ENCODE data around the gene ZFP28.

ZFP28 gene

GRCh38 chr19:56538254-56538760 lies 441 bp upstream of the ZFP28 start (continued):
- no peak for TF ChIP-seq HOXD13 (CRISPR knock-in tag; IDR thresholded peaks at IDR 0.05; ENCODE audit: borderline replicate concordance)
- TF ChIP-seq ZBTB48 (tag by site-specific recombination; IDR thresholded peaks at IDR 0.05): no peak
- TF ChIP-seq ZNF610 (tag by site-specific recombination; IDR thresholded peaks at IDR 0.05; ENCODE audit: borderline replicate concordance): peak; percentile 83; the same call in 1 of the 2 replicates
- TF ChIP-seq ZNF112 (tag by site-specific recombination; IDR thresholded peaks at IDR 0.05): no peak
- TF ChIP-seq, protein P1, sequence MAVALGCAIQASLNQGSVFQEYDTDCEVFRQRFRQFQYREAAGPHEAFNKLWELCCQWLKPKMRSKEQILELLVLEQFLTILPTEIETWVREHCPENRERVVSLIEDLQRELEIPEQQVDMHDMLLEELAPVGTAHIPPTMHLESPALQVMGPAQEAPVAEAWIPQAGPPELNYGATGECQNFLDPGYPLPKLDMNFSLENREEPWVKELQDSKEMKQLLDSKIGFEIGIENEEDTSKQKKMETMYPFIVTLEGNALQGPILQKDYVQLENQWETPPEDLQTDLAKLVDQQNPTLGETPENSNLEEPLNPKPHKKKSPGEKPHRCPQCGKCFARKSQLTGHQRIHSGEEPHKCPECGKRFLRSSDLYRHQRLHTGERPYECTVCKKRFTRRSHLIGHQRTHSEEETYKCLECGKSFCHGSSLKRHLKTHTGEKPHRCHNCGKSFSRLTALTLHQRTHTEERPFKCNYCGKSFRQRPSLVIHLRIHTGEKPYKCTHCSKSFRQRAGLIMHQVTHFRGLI (tag by site-specific recombination; IDR thresholded peaks at IDR 0.05): no peak
- TF ChIP-seq ZFP3 (tag by site-specific recombination; IDR thresholded peaks at IDR 0.05; ENCODE audit: low read depth): no peak
- no peak for TF ChIP-seq IKZF3 (tag by site-specific recombination; IDR thresholded peaks at IDR 0.05)
- TF ChIP-seq ZNF426 (tag by site-specific recombination; IDR thresholded peaks at IDR 0.05): no peak
- TF ChIP-seq ZNF626 (tag by site-specific recombination; IDR thresholded peaks at IDR 0.05): no peak
- no peak for TF ChIP-seq ZBTB6 (tag by site-specific recombination; IDR thresholded peaks at IDR 0.05)
- TF ChIP-seq ZBTB20 (tag by site-specific recombination; IDR thresholded peaks at IDR 0.05): peak; percentile 16; the same call in 1 of the 2 replicates
- TF ChIP-seq, protein P2, sequence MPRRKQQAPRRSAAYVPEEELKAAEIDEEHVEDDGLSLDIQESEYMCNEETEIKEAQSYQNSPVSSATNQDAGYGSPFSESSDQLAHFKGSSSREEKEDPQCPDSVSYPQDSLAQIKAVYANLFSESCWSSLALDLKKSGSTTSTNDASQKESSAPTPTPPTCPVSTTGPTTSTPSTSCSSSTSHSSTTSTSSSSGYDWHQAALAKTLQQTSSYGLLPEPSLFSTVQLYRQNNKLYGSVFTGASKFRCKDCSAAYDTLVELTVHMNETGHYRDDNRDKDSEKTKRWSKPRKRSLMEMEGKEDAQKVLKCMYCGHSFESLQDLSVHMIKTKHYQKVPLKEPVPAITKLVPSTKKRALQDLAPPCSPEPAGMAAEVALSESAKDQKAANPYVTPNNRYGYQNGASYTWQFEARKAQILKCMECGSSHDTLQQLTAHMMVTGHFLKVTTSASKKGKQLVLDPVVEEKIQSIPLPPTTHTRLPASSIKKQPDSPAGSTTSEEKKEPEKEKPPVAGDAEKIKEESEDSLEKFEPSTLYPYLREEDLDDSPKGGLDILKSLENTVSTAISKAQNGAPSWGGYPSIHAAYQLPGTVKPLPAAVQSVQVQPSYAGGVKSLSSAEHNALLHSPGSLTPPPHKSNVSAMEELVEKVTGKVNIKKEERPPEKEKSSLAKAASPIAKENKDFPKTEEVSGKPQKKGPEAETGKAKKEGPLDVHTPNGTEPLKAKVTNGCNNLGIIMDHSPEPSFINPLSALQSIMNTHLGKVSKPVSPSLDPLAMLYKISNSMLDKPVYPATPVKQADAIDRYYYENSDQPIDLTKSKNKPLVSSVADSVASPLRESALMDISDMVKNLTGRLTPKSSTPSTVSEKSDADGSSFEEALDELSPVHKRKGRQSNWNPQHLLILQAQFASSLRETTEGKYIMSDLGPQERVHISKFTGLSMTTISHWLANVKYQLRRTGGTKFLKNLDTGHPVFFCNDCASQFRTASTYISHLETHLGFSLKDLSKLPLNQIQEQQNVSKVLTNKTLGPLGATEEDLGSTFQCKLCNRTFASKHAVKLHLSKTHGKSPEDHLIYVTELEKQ (tag by site-specific recombination; IDR thresholded peaks at IDR 0.05; ENCODE audit: borderline replicate concordance): no peak
- TF ChIP-seq ZNF692 (tag by site-specific recombination; IDR thresholded peaks at IDR 0.05): peak; percentile 79
- TF ChIP-seq ZNF155 (tag by site-specific recombination; IDR thresholded peaks at IDR 0.05): no peak
- TF ChIP-seq ZNF133 (tag by site-specific recombination; IDR thresholded peaks at IDR 0.05): no peak
- 0 out of 2 replicates have a peak, but pooled peaks have one; percentile 59 for TF ChIP-seq ZNF580 (tag by site-specific recombination; IDR thresholded peaks at IDR 0.05)
- TF ChIP-seq ZNF311 (tag by site-specific recombination; IDR thresholded peaks at IDR 0.05; ENCODE audit: borderline replicate concordance): no peak
- peak; percentile 31; the same call in 1 of the 2 replicates for TF ChIP-seq PATZ1 (tag by site-specific recombination; IDR thresholded peaks at IDR 0.05)
- TF ChIP-seq ZNF561 (tag by site-specific recombination; IDR thresholded peaks at IDR 0.05; ENCODE audit: borderline replicate concordance): no peak
- TF ChIP-seq KLF8 (tag by site-specific recombination; IDR thresholded peaks at IDR 0.05): peak; percentile 100
- no peak for TF ChIP-seq ZNF184 (tag by site-specific recombination; IDR thresholded peaks at IDR 0.05)
- no peak for TF ChIP-seq ZNF792 (tag by site-specific recombination; IDR thresholded peaks at IDR 0.05)
- TF ChIP-seq YY2 (tag by site-specific recombination; IDR thresholded peaks at IDR 0.05): peak; percentile 26; the same call in 1 of the 2 replicates
- TF ChIP-seq ZNF473 (tag by site-specific recombination; IDR thresholded peaks at IDR 0.05): no peak
- TF ChIP-seq ZNF350 (tag by site-specific recombination; IDR thresholded peaks at IDR 0.05): peak; percentile 75; the same call in 1 of the 2 replicates
- TF ChIP-seq ZNF140 (tag by site-specific recombination; IDR thresholded peaks at IDR 0.05): no peak
- no peak for TF ChIP-seq ZNF138 (tag by site-specific recombination; IDR thresholded peaks at IDR 0.05; ENCODE audit: borderline replicate concordance)
- TF ChIP-seq MZF1 (tag by site-specific recombination; IDR thresholded peaks at IDR 0.05; ENCODE audit: borderline replicate concordance): no peak

All from HEK293 (cell line).